GM19467 (cell line): ENCODE results near the gene FRMD5.

Source experiments
- ATAC-seq: cut with Tn5 transposase; IDR thresholded peaks from one replicate; pipeline ENCODE4 v1.9.1; 2021; ENCODE audit warnings: mild to moderate bottlenecking, moderate library complexity; ENCODE audit not compliant: unreplicated experiment

Gene FRMD5

GRCh38 chr15:43901495-43901894 is 293.6 kb downstream of the FRMD5 start:
- ATAC-seq, result no peak

DNA sequence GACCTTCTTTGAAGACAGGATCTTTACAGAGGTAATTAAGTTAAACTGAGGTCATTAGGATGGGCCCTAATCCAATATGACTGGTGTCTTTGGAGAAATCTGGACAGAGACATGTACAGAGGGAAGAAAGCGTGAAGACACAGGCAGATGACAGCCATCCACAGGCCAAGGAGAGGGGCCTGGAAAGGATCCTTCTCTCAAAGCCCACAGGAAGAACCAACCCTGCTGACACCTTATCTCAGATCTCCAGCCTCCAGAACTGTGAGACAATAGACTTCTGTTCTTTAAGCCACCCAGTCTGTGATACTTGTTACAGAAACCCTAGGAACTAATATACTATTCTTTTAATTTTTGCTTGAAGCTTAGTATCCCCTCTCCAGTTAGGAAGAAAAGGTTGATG is 294.1 kb downstream of the FRMD5 start:
- no peak for ATAC-seq

- no peak for ATAC-seq
Observed at GRCh38 chr15:43899928-43900327, 295.1 kb downstream of the FRMD5 start.

GRCh38 chr15:43898891-43899290 is 296.2 kb downstream of the FRMD5 start:
- no peak for ATAC-seq

- ATAC-seq, result no peak
Observed at GRCh38 chr15:43896543-43896942, 298.5 kb downstream of the FRMD5 start.

DNA sequence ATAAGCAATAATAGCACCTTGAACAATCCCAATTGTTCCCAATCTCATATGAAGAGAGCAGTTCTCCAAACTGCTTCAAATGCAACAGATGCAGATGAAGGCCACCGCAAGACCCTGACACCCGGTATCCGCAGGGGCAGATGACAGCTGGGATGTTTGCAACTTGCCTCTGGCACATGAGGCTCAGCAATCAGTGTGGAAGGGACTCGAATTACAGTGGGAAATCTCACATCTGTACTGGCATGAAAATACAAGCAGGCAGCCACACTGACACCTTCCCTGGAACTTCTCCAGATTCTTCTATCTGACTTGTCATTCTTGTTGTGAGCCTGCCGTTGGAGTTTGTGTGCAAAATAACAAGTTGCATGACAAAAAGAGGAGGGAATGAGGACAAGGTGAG is 299.5 kb downstream of the FRMD5 start:
- ATAC-seq, result no peak

- no peak for ATAC-seq
Observed at GRCh38 chr15:43893956-43894355, 301.1 kb downstream of the FRMD5 start.

- no peak for ATAC-seq
Observed at GRCh38 chr15:43889042-43889441, 306.0 kb downstream of the FRMD5 start.

GRCh38 chr15:43887901-43888300 is 307.2 kb downstream of the FRMD5 start:
- ATAC-seq, result no peak

DNA sequence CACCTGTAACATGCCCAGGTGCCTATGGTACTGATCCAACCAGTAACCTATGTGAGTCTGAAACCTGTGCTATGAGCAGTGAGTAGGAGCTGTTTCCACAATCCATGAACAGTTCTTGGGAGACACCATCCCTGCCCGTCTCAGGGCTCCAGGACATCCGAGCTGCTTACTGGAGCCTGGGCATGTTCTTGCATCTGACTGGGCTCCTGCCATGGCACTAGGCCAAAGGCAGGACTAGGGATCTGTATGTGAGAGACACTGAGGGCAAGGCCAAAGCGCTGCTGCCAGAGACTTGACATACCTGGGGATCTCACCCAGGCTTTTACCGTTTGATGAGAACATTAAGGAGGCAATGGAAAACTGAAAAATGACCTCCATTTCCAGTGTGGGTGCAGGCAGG is 308.5 kb downstream of the FRMD5 start:
- ATAC-seq, result no peak

- ATAC-seq, result no peak
Observed at GRCh38 chr15:43883571-43883970, 311.5 kb downstream of the FRMD5 start.

DNA sequence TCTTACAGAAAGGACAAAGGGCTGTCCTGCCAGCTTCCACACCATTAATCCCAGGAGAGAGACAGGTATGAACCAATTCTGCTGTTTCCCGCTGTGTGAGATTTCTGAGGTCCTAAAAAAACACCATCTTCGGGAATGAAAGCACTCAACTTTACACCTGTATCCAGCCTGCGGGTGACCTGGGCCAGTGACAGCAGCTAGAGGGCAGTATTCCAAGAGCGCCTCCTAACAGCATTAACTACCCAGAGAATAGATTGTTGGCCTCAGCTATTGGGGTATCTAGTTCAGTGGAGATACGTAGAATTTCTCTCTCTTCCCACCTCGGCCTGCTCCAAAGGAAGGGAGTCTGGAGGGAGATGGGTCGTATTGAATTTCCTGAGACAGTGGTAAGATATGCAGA is 313.1 kb downstream of the FRMD5 start:
- no peak for ATAC-seq

DNA sequence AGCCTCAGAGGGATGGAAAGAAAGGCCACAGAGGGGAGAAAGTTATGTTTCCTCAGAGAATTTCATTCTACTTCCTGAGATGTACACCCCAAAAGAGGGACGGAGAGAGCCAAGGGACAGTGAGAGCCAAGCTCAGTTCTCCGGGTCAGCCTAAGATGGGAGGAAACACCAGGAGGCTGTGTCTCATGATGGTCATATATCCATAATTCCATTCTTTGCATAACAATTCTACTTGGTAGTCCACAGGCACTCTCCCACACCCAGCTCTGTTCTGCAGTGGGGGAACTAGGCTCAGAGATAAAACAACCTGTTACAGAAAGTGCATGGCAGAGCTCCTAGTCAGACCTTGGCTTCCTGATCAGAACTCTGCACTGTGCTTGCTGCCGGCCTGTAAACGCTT is 313.8 kb downstream of the FRMD5 start:
- no peak for ATAC-seq

DNA sequence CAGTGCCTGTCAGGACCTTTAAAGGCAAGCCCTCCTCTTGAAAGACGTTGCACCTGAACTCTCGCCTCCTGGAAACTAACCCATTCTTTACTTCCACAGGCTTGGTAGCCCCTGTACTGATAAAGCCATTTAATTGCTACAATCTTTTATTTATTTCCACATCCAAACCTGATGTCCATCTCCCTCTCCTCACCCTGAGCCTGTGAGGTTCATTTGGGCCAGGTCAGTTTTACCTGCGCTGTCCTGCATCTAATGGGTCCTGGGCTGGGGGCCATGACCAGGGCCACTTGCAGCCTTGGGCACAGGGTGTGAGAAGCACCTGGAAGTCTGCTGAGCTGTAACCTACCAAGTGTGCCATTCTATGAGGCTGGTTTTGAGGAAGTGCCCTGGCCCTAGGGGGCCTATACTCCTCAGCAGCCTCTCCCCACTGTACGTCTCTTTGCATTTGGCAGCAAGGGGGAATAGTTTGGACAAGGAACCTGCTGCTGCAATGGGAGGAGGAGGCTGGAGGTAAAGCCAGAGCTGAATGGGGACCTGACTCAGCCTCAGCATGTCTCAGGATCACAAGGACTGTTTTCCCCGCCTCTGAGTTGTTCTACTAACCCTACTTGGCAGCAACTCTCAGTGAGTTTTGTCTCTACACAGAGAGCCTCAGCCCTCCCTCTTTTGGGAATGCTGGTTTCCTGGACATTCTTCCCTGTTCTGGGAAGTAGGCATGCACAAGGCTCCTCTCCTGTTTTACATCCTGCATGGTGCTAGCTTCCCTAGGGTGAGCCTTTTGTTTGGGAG is 314.5 kb downstream of the FRMD5 start:
- ATAC-seq, result no peak

- no peak for ATAC-seq
Observed at GRCh38 chr15:43879386-43880355, 315.4 kb downstream of the FRMD5 start.

DNA sequence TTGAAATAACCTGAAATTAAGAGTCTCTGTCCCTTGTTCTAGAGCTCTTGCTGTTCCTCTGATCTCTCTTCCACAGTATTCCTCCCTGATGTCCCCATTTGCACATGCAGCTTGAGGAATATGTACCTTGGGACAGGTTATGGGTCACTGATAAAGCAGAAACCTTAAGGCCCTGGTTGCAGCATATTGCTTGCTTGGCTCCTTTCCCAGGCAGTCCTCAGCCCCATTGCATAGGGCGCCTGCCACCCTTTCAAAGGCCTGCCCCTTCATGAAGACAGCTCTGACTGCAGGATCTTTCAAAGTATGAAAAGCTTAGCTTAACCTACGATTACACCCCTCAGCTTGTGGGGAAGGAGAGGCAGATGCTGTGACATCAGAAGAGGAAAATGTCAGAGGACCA is 316.6 kb downstream of the FRMD5 start:
- ATAC-seq, result no peak

- ATAC-seq, result no peak
Observed at GRCh38 chr15:43877371-43877770, 317.7 kb downstream of the FRMD5 start.

DNA sequence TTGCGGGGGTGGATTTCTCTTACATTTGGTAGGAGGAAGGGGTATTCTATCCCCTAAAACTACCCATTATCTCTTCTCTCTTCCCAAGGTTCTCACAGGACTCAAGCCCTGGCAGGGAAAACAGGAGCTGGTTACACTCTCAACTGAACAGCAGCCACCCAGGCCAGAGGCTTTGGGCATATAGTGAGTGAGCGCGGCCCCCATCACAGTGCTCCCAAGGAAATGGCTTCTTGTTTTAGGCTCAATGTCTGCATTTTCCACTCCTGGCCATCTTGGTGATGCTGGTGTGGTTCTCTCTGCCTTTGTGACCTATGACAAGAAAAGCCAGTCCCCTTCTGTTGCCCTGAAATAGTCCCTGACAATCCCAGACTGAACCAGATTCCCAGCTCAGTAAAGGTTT is 318.2 kb downstream of the FRMD5 start:
- ATAC-seq, result no peak

GRCh38 chr15:43873651-43874050 is 321.4 kb downstream of the FRMD5 start:
- ATAC-seq, result no peak

GRCh38 chr15:43872416-43873020 is 322.6 kb downstream of the FRMD5 start:
- ATAC-seq, result no peak

- ATAC-seq, result no peak
Observed at GRCh38 chr15:43871835-43872234, 323.2 kb downstream of the FRMD5 start.

DNA sequence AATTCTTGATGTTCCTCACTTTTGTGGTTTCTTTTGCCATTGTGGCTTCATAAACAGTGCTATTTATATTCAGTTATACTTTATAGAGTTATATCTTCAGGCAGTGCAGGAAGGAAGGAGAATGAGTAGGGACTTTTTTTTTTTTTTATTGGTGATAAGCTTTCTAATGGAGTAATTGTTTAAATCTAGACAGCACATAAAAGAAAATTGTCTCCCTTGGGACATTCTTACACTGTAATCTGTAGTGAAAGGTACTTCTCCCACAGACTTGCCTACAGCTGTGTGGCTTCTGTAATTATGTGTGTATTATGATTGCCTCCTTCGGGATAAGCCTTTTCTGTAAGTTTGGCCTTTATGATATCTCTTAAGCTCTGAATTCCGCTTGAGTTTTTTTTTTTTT is 326.7 kb downstream of the FRMD5 start:
- no peak for ATAC-seq
